Muscle layer of colon (tissue), 2 donors: ENCODE measurements around the gene IL34.

Experiments
- H3K27ac ChIP-seq: one replicate; pipeline ENCODE4 v1.7.0; 2013; ENCODE audit warnings: low read depth, mild to moderate bottlenecking, low read length, moderate library complexity
- H3K27me3 ChIP-seq, 2 donors: one replicate each; pipeline ENCODE4 v1.7.0; 2013; ENCODE audit warnings: low read length in 2 of 2, mild to moderate bottlenecking in 2 of 2; ENCODE audit not compliant: insufficient read depth in 2 of 2, control insufficient read depth in 1 of 2
- H3K36me3 ChIP-seq: one replicate; pipeline ENCODE4 v1.7.0; 2013; ENCODE audit warnings: mild to moderate bottlenecking, low read length; ENCODE audit not compliant: insufficient read depth
- H3K4me1 ChIP-seq: one replicate; pipeline ENCODE4 v1.7.0; 2013; ENCODE audit warnings: mild to moderate bottlenecking, low read length; ENCODE audit not compliant: insufficient read depth
- H3K4me3 ChIP-seq, 2 donors: one replicate each; pipeline ENCODE4 v1.7.0; 2013; ENCODE audit warnings: low read length in 2 of 2, low read depth in 1 of 2, mild to moderate bottlenecking in 1 of 2, moderate library complexity in 1 of 2
- H3K9ac ChIP-seq: one replicate; pipeline ENCODE4 v1.7.0; 2013; ENCODE audit warnings: low read length
- H3K9me3 ChIP-seq: one replicate; pipeline ENCODE4 v1.7.0; 2013; ENCODE audit warnings: mild to moderate bottlenecking, low read length
- donor health status: abdominal sarcoma.
- donor health status: Adenocarcinoma of cecum.

Gene IL34

DNA sequence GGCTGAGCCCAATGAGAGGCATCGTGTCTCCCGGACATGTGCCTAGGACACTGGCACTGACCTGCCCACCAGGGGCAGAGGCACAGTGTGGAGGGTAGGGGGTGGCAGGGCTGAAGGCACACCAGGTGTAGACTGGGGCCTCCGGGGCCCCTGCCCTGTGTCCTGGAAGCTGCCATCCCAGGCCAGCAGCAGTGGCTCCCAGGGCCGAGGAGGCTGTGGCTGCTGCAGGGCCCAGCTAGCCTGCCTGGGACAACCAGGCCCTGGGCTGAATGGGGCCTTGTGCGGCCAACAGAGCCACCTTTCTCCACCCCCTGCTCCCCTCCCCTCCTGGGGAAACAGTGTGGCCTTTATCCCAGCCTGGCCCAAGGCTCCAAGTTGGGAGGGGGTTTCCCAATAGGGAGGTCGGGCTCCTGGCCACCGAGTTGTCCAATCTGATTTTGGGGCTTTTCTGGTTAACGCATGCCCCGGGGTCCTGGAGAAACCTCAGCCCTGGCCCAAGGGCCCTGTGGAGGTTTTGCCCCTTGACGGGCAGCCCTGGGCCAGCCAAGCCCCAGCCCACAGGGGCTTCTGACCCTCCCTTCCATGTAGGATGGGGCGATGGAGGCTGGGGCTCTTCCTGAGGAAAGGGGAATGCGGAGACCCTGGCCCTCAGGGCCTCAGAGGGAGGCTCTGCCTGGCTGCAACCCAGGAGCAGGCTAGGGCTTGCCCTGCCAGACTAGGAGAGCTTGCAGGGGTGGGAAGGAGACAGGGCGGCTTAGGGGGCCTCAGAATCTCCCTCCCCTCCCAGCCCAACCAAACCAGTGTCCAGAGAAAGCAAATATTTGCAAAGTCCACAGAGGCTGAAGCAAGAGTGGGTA is 35.3 kb downstream of the IL34 start:
- Histone ChIP-seq H3K9me3 (no peaks in the 10 kb centered on the region), H3K27ac (peak overlapping the region; percentile 96), H3K36me3 (peaks cover 46% of the 10 kb centered on the region), H3K27me3 (no peaks in the 10 kb centered on the region), H3K4me1 (peaks cover 50% of the 10 kb centered on the region), H3K4me3 (peak overlapping the region in 1 of 2 donors; percentile 92), H3K9ac (peak overlapping the region; percentile 66)

DNA sequence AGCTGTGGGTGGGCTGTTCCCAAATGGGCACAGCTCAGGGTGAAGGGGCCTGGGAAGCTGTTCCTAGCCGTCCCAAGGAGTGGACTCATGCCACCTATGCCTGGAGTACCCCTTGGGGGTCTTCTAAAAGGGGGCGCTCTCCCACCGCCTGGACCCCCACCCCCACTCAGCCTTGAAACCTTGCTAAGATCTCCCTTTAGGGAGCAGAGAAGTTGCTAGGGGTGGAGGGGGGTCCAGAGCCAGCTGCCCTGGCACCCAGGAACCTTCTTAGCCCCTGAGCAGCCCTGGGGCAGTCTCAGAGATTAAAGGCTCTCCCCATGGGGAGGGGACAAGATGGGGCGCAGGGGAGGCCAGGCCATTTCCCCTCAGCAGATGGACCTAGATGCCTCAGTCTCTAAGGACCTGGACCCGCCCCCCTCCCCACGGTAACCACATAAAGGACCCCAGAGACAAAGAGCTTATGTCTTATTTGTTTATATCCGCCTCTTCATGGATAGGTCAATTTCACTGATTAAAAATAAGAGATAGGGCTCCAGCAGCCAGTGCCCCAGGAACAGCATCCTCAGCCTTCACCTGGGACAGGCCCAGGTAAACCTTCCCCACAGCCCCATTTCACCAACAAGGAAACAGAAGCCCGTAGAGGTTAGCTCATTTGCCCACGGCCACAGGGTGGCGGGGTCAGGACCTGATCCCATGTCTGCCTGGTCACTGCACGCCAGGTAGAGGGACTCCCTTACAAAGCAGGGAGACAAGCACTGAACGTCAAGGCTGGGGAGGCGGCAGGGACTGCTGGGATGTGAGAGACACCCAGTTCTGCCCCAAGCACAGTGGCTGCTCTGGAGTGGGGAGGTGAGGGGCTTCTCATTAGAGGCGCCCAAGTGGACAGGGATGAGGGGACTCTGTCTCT is 36.1 kb downstream of the IL34 start:
- peak overlapping the region; percentile 92 for H3K9ac ChIP-seq
- peak overlapping the region; percentile 96 for H3K27ac ChIP-seq
- H3K9me3 ChIP-seq = no peaks in the 10 kb centered on the region
- H3K4me1 ChIP-seq = peaks cover 57% of the 10 kb centered on the region
- H3K4me3 ChIP-seq = peak overlapping the region in 1 of 2 donors; percentile 92
- no peaks in the 10 kb centered on the region for H3K27me3 ChIP-seq
- H3K36me3 ChIP-seq = peaks cover 37% of the 10 kb centered on the region

DNA sequence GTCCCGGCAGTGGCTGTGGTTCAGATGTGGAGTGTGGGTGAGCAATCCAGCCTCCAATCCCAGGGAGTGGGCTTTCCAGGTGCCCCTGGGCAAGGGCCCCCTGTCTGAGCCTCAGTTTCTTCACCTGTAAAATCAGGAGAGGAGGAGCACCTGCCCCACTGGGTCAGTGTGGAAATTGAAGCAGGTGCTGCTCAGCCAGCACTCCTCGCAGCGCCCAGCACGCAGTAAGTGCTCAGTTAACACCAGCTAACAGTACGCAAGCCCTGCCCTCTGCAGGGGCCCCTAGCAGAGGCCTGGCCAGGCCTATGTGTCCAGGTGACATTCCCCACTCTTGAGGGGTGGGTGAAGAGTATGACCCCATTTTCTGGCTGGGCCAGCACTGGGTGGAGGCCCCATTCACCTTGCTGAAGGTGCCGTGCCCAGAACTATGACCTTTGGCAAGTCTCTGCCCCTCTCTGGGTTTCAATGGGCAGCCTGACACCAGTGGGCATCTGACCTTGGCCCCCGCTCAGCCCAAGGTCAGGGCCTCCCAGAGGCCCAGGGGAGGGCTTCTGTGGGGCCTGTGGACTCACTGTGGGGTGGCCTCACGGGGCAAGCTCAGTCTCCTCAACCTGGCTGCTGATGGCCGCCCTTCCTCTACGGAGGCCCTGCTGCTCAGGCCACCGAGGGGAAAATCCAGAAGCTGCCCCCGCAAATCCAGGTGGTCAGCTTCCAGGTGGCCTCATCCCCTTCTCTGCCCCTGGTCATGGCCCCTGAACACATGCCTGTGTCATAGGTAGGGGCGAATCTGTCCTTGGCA is 37.0 kb downstream of the IL34 start:
- Histone ChIP-seq H3K9me3 (no peaks in the 10 kb centered on the region), H3K4me1 (peaks cover 66% of the 10 kb centered on the region), H3K27me3 (no peaks in the 10 kb centered on the region), H3K36me3 (peaks cover 28% of the 10 kb centered on the region), H3K27ac (peak overlapping the region; percentile 96), H3K4me3 (peak overlapping the region; percentile 63 to 92), H3K9ac (peak overlapping the region; percentile 92)

DNA sequence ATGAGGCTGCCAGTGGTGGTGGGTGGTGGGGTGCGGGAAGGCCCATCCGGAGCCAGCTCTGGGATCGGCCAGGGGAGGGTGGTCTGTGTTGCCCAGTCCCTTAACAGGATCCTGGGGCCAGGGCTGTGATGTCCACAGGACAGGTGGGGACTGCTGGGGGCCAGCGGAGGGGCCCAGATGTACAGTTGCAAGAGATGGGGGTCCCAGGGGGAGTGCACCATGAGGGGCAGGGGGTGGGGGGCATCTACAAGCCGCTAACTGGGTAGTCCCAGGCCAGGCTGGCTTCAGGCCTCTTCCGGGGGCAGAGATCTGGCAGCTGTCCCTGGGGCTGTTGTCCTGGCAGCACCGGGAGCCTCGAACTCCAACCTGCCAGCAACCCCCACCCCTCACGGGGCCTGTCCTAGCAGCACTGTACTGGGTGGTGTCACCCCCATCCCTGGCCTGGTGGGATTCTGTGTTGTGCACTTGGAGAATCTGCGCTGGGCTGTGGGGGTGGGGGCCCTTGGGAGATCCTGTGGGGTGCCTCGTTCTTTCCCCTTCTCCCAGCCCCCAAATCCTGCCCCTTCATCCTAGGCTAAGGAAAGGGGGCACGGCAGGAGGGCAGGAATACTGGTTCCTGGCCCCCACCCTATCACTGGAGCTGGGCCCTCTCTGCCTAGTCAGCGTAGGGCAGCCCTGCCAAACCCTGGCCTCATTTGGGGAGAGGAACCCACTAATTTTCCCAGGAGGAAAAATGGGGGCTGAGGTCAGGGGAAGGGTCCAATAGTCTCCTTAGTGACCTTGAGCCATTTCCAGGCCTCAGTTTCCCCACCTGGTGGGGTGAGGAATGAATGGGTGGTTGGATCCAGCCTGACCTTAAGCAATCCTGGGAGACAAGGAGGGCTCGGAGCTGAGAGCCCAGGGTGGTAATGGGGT is 38.0 kb downstream of the IL34 start:
- Histone ChIP-seq H3K27ac (peak overlapping the region; percentile 96), H3K4me1 (peaks cover 76% of the 10 kb centered on the region), H3K9me3 (no peaks in the 10 kb centered on the region), H3K36me3 (peaks cover 18% of the 10 kb centered on the region), H3K27me3 (no peaks in the 10 kb centered on the region), H3K9ac (peak overlapping the region; percentile 92), H3K4me3 (peak overlapping the region; percentile 63 to 92)

DNA sequence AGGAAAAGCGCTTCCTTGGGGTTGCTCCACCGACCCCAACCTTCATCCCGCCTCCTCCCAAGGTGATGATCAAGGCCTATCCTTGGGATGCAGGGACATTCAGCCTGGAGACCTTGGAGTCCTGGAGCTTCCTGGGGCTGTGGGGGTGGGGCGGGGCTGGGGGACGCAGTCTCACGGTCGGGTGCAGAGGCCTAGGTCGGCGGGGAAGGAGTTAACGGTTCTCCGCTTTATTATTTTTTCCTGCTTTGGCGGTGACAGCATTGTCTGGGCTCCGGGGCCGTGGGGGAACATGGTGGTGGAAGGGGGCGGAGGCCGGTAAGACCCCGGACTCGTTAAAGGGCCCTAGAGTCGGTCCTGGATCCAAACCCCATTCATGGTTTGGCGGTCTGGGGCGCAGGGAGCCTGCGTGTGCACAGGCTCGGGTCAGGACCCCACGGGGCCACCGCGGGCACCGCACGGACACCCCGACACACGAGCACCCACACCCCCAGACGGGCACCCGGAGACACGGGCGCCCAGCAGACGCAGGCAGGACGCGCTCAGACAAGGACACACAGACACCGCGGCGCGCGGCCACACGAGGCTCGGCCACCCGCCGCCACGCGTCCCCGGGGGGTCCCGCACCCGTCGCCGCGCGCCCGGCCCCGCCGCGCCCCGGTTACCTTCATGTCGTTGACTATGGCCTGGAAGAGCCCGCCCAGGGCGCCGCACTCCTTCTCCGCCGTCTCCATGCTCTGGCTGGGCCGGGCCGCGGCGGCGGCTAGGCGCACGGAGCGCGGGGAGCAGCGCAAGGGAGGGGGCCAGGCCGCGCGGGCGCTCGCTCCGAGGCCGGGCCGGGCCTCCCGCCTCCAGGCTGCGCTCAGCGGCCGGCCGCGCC is 38.9 kb downstream of the IL34 start:
- Histone ChIP-seq H3K27me3 (no peaks in the 10 kb centered on the region), H3K27ac (peak overlapping the region; percentile 96), H3K9me3 (no peaks in the 10 kb centered on the region), H3K36me3 (peaks cover 12% of the 10 kb centered on the region), H3K9ac (peak overlapping the region; percentile 92), H3K4me1 (peaks cover 84% of the 10 kb centered on the region), H3K4me3 (peak overlapping the region; percentile 63 to 92)

DNA sequence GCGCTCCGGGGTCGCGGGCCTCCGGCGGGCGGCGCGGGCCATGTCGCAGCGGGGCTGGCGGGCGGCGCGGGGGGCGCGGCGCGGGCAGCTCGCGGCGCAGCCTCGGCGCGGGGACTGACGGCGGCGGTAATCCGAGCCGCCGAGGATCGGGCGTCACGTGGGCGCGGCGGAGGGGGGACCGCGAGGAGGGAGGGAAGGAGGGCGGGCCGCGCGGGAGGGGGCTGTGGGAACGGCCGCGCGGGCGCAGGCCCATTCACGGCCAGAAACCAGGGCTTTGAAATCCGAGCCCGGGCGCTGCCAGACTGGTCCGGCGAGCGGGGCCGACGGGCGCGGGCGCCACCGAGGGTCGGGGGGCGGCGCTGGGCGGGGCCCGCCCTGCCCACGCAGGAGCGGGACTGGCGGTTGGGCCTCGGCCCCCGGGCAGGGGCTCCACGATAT is 39.6 kb downstream of the IL34 start, which contains the start of gene MTSS2:
Gene MTSS2 (minus strand): TSS at position 116 of the 438 bp plus-strand sequence. CDS start 262 bp downstream, outside the sequence.
- Histone ChIP-seq H3K36me3 (peaks cover 8% of the 10 kb centered on the region), H3K27me3 (no peaks in the 10 kb centered on the region), H3K9me3 (no peaks in the 10 kb centered on the region), H3K4me1 (peaks cover 84% of the 10 kb centered on the region), H3K27ac (peak within 1 kb of the TSS; percentile 96), H3K4me3 (peak within 1 kb of the TSS; percentile 63 to 92), H3K9ac (peak within 1 kb of the TSS; percentile 92)

DNA sequence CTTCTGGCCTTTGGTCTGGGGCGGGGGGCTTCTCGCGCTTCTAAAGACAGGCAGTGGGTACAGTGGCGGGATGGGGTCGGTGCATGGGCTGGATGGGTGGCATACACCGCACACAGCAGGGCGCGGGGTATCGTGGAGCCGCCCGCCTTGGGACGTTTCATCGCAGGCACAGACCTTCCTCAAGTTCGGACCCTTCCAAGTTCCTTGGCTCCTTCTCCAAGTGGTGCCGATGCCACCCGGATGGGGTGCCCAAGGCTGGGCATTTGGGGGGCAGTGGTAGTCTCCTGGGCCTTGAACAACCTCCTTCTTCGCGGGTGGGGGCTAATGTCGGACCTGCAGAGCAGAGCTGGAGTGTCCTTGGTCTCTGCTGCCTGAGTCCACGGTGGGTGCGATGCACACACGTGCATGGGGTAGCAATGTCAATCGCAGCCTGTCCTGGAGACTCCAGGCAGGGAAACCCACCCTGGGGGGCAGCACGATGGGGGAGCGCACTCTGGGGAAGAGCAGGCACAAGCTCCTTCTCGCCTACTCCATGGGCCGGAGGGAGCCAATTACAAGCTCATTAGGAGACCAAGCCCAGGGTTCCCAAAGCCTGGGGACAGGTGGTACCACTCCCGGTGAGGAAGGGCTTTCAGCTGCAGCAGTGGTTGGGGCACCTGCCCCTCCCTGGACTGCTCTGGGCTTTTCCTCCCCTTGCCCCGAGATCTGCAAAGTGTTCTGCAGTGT is 40.2 kb downstream of the IL34 start:
- Histone ChIP-seq H3K4me1 (peaks cover 84% of the 10 kb centered on the region), H3K27ac (peak overlapping the region; percentile 92), H3K9ac (peak overlapping the region; percentile 78), H3K9me3 (no peaks in the 10 kb centered on the region), H3K36me3 (peaks cover 8% of the 10 kb centered on the region), H3K4me3 (peak overlapping the region; percentile 36 to 63), H3K27me3 (no peaks in the 10 kb centered on the region)

DNA sequence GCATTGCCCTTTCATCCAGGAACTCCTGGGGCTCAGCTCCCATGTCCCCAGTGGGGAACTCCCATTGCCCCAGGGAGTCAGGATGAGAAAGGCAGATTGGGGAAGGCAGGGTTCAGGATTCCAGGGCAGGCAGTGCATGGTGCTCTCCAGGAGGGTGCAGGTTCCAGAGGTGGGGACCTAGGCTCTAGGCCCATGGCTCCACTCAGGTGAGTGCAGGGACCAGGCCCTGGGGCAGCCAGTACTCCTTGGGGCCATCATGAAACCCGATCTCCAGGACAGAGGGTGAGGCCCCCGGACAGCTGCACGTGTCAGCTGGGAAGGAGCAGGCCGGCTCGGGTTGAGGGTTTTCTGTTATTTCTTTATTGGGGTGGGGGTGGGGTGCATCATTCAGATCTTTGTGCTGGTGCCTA is 40.7 kb downstream of the IL34 start:
- Histone ChIP-seq H3K9ac (peak overlapping the region; percentile 27), H3K4me1 (peaks cover 84% of the 10 kb centered on the region)

DNA sequence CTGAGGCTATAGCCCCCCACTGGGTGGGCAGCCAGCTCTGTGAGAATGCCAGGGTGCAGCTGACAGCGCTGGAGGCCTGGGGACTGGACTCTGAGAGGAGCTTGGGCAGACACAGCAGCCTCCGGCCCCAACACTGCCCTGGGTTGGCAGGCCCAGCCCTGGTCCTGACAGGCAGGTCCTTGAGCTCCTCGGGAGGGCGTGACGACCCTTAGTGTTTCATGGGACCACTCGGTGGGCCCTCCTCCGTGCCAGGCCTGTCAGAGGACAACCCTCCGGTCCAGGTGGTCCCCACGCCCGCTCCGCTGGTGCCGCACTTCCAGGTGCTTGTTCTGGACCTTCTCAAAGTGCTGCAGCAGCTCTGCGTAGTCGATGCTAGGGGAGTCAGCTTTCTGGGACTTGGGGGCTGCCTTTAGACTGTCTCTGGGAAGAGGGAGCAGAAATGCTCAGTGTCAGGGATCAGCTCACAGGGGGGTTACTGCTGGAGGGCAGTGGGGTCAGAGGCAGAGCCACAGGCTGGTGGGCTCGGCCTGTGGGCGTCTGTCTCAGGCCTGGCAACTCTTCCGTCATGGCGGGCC is 41.4 kb downstream of the IL34 start:
- Histone ChIP-seq H3K4me3 (no peak overlapping the region), H3K27me3 (no peaks in the 10 kb centered on the region), H3K36me3 (peaks cover 5% of the 10 kb centered on the region), H3K9ac (peak overlapping the region; percentile 27), H3K4me1 (peaks cover 84% of the 10 kb centered on the region), H3K27ac (peak overlapping the region; percentile 93), H3K9me3 (no peaks in the 10 kb centered on the region)

More for the DNA sequence above, 40.7 kb downstream of the IL34 start:
- no peaks in the 10 kb centered on the region for H3K9me3 ChIP-seq
- H3K36me3 ChIP-seq = peaks cover 8% of the 10 kb centered on the region
- peak overlapping the region; percentile 92 for H3K27ac ChIP-seq
- no peaks in the 10 kb centered on the region for H3K27me3 ChIP-seq
- H3K4me3 ChIP-seq = peak overlapping the region in 1 of 2 donors; percentile 63
